Endodermal cell (in vitro differentiated cells): ENCODE data around the gene RTP4. TPM values are rescaled to one million over a fixed set of nuclear protein-coding genes. Genes with fewer than 3 reads are reported as not detected.

Source experiments
- DNase-seq: peaks from one replicate; pipeline ENCODE4 v3.0.0-alpha.2; 2017
- H3K27ac ChIP-seq: 2 replicates; pipeline ENCODE4 v1.5.1; 2013; ENCODE audit warnings: mild to moderate bottlenecking, low read depth, low read length, moderate library complexity
- H3K27me3 ChIP-seq: 2 replicates; pipeline ENCODE4 v1.6.1; 2013; ENCODE audit warnings: mild to moderate bottlenecking, low read length, moderate library complexity; ENCODE audit not compliant: insufficient read depth, control insufficient read depth, poor library complexity, severe bottlenecking
- H3K36me3 ChIP-seq: 2 replicates; pipeline ENCODE4 v1.7.0; 2013; ENCODE audit warnings: mild to moderate bottlenecking, low read length, moderate library complexity; ENCODE audit not compliant: control insufficient read depth, insufficient read depth
- H3K4me1 ChIP-seq: one replicate; pipeline ENCODE4 v1.7.0; 2013; ENCODE audit warnings: low read length; ENCODE audit not compliant: control insufficient read depth, insufficient read depth
- H3K4me3 ChIP-seq: 2 replicates; pipeline ENCODE4 v1.5.1; 2013; ENCODE audit warnings: mild to moderate bottlenecking, low read length, moderate library complexity
- H3K9ac ChIP-seq: 2 replicates; pipeline ENCODE4 v1.6.1; 2013; ENCODE audit warnings: mild to moderate bottlenecking, low read length, moderate library complexity; ENCODE audit not compliant: poor library complexity, severe bottlenecking; ENCODE audit errors: extremely low read depth
- H3K9me3 ChIP-seq: 2 replicates; pipeline ENCODE4 v1.6.1; 2013; ENCODE audit warnings: mild to moderate bottlenecking, low read length, moderate library complexity; ENCODE audit not compliant: control insufficient read depth
- H3K27ac Mint-ChIP-seq: 2 replicates; pipeline ENCODE4 v1.8.0; 2020; ENCODE audit warnings: mixed read lengths
- H3K27me3 Mint-ChIP-seq: 2 replicates; pipeline ENCODE4 v1.8.0; 2021; ENCODE audit warnings: mild to moderate bottlenecking, mixed read lengths; ENCODE audit not compliant: insufficient read depth
- H3K36me3 Mint-ChIP-seq: 2 replicates; pipeline ENCODE4 v1.8.0; 2020; ENCODE audit warnings: low read depth, mixed read lengths
- H3K4me1 Mint-ChIP-seq: 2 replicates; pipeline ENCODE4 v1.8.0; 2020; ENCODE audit warnings: mixed read lengths
- H3K4me3 Mint-ChIP-seq: 2 replicates; pipeline ENCODE4 v1.8.0; 2020; ENCODE audit warnings: mild to moderate bottlenecking, moderate library complexity, mixed read lengths
- H3K9me3 Mint-ChIP-seq: 2 replicates; pipeline ENCODE4 v1.8.0; 2020; ENCODE audit warnings: mild to moderate bottlenecking, mixed read lengths
- CTCF ChIP-seq: fragments of 200-600 bp; sonication (generic); conservative IDR thresholded peaks from 2 replicates; pipeline ENCODE4 v1.5.0; 2021; ENCODE audit warnings: antibody characterized with exemption, mild to moderate bottlenecking
- WGBS, 2 experiments: methylation state at CpG; one replicate each; pipeline versions ENCODE4 v1.1.5 to v1.1.7; 2013; ENCODE audit warnings: missing lambda C conversion rate in 2 of 2, mixed read lengths in 1 of 2; ENCODE audit not compliant: insufficient coverage in 1 of 2, insufficient read length in 1 of 2; 5-methylcytosine and 5-hydroxymethylcytosine counted together
- total RNA-seq, 2 donors: library from RNA; stranded (reverse); fragmentation: NEBNext Ultra II Directional in 1 of 2; extraction: Animal tissue kit (Norgen Biotek cat#: 25700) in 1 of 2; gene quantifications; 2 replicates in 1 of 2; 3 replicates in 1 of 2; pipeline ENCODE4 v1.2.1, GENCODE V29; 2021

RTP4 gene
- total RNA-seq, 2 donors from 2014 or later: not detected

GRCh38 chr3:187334904-187335303 lies 33.3 kb upstream of the RTP4 start:
- H3K36me3 ChIP-seq: no peaks in the 10 kb centered on the region
- no peak overlapping the region for H3K27ac ChIP-seq
- H3K27me3 ChIP-seq: no peaks in the 10 kb centered on the region
- no peak for DNase-seq
- H3K27me3 Mint-ChIP-seq: no peaks in the 10 kb centered on the region
- H3K4me3 ChIP-seq: no peak overlapping the region
- H3K36me3 Mint-ChIP-seq: no peaks in the 10 kb centered on the region
- no peak overlapping the region for H3K9ac ChIP-seq
- no peak overlapping the region for H3K4me3 Mint-ChIP-seq
- no peak overlapping the region for H3K27ac Mint-ChIP-seq
- no peaks in the 10 kb centered on the region for H3K9me3 Mint-ChIP-seq
- no peaks in the 10 kb centered on the region for H3K9me3 ChIP-seq
- WGBS, 2 experiments: 89 to 95% methylated on average over 4 of the region's 4 CpGs
- peaks cover 15% of the 10 kb centered on the region for H3K4me1 Mint-ChIP-seq
- H3K4me1 ChIP-seq: no peaks in the 10 kb centered on the region
- no peak for TF ChIP-seq CTCF

GRCh38 chr3:187336322-187336721 lies 31.9 kb upstream of the RTP4 start:
- no peak overlapping the region for H3K4me3 Mint-ChIP-seq
- H3K9me3 Mint-ChIP-seq: no peaks in the 10 kb centered on the region
- H3K36me3 Mint-ChIP-seq: no peaks in the 10 kb centered on the region
- Histone ChIP-seq H3K27ac (no peak overlapping the region), H3K4me3 (no peak overlapping the region), H3K36me3 (no peaks in the 10 kb centered on the region), H3K9me3 (no peaks in the 10 kb centered on the region), H3K4me1 (no peaks in the 10 kb centered on the region), H3K27me3 (no peaks in the 10 kb centered on the region), H3K9ac (no peak overlapping the region)
- no peak for TF ChIP-seq CTCF
- no peaks in the 10 kb centered on the region for H3K27me3 Mint-ChIP-seq
- peaks cover 15% of the 10 kb centered on the region for H3K4me1 Mint-ChIP-seq
- no peak for DNase-seq
- WGBS, 2 experiments: 76 to 88% methylated on average over 3 of the region's 3 CpGs
- H3K27ac Mint-ChIP-seq: no peak overlapping the region

- Histone ChIP-seq H3K9me3 (no peaks in the 10 kb centered on the region), H3K27ac (no peak overlapping the region), H3K9ac (no peak overlapping the region), H3K4me3 (no peak overlapping the region), H3K27me3 (no peaks in the 10 kb centered on the region), H3K4me1 (no peaks in the 10 kb centered on the region), H3K36me3 (no peaks in the 10 kb centered on the region)
- no peak for TF ChIP-seq CTCF
- H3K4me3 Mint-ChIP-seq: no peak overlapping the region
- no peaks in the 10 kb centered on the region for H3K27me3 Mint-ChIP-seq
- no peak for DNase-seq
- 86% methylated on average over 1 of the region's 1 CpG; no CpG with 5 or more reads in 1 of the 2 experiments for WGBS, 2 experiments
- H3K9me3 Mint-ChIP-seq: no peaks in the 10 kb centered on the region
- no peak overlapping the region for H3K27ac Mint-ChIP-seq
- H3K36me3 Mint-ChIP-seq: no peaks in the 10 kb centered on the region
- H3K4me1 Mint-ChIP-seq: peaks cover 3% of the 10 kb centered on the region
Observed at GRCh38 chr3:187340578-187340977, 27.6 kb upstream of the RTP4 start.
